GM18907 (cell line): ENCODE measurements around the gene SPATA6.
"Not testable (repeated sequence)": the region's sequence is repeated elsewhere in the genome, so short reads cannot be mapped to it uniquely, and the experiment has no call there.

ENCODE experiments used
- ATAC-seq: cut with Tn5 transposase; IDR thresholded peaks from one replicate; pipeline ENCODE4 v1.9.1; 2021; ENCODE audit warnings: mild to moderate bottlenecking, moderate library complexity; ENCODE audit not compliant: unreplicated experiment

The SPATA6 gene

DNA sequence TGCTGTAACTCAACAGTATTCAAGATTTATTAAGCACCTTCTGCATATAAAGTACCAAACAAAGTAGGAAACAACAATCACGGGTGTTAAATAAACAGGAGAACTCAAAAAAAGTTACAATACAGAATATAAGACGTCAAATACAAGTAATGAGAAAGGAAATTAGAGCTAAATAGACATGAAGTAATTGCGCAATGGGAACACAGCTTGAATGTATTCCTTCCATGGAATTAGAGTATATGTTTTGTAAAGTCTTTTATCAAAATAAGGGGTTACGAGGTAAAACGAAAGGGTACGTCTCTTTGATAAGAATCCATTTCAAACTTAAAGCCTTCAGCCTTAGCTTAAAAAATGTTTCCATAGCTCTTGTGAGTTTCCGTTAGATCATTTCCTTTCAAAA, 109.1 kb downstream of the SPATA6 start:
- ATAC-seq, result no peak

DNA sequence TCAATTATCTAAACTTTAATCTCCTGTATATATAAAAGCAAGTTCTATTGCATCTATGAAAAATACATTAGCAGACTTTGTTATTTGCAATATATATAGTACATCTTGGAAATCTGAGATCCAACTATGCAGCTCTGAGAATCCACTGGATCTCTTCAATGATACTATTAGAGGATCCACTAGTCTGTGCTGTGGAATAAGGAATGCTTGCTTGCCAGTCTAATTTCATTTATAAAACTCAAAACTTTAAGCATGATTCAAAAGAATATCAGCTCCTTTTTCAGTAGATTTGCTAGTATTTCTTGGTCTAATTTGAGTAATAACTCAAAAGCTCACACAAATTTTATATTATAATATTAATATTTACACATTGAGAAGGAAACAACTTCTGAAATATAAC, 115.1 kb downstream of the SPATA6 start:
- ATAC-seq, result no peak

DNA sequence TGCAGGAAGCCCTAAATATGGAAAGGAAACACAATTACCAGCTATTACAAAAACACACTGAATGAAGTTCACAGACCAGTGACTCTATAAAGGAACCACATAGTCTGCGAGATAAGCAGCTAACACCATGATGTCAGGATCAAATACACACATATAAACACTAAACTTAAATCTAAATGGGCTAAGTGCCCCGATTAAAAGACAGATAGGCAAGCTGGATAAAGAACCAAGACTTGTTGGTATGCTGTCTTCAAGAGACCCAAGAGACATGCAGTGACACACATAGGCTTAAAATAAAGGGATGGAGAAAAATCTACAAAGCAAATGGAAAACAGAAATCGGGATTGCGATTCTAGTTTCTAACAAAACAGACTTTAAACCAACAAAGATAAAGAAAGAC, 127.6 kb downstream of the SPATA6 start:
- ATAC-seq, result no peak

DNA sequence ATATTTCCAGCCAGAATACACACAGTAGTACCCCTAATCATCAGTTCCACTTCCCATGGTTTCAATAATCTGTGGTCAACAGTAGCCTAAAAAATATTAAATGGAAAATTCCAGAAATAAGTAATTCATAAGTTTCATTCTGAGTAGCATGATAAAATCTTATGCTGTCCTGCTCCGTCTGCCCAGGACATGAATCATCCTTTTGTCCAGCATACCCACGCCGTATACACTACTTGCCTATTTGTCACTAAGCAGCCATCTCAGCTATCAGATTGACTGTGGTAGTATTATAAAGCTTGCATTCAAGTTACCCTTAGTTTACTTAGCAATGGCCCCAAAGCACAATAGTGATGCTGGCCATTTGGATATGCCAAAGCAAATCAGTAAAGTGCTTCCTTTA, 130.8 kb downstream of the SPATA6 start:
- ATAC-seq, result no peak

DNA sequence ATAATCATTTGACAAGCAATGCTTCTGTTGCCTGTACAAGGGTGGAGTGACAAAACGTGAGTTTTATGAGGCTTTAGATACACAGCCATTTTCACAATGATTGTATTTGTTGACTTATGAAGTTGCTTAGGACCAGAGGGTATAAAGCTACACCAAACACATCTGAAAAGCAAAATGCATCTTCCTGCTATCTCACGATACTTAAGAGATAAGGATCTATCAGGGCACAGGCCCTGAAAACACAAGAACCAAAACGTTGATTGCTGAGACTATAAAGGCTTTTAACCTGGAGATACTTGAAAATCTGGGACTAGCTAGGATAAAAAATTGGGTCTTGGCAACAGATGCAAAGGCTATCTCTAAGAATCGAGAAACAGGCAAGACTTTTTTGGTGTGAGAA, 133.7 kb downstream of the SPATA6 start:
- ATAC-seq, result no peak

DNA sequence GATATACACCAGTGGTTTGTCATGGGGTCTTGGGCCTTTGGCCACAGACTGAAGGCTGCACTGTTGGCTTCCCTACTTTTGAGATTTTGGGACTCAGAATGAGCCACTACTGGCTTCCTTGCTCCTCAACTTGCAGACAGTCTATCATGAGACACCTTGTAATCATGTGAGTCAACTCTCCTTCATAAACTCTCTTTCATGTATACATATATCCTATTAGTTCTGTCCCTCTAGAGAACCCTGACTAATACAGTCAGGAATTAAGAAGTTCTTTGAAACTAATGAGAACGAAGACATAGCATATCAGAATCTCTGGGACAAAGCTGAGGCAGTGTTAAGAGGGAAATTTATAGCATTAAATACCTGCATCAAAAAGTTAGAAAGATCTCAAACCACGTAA, 138.7 kb downstream of the SPATA6 start:
- no peak for ATAC-seq

DNA sequence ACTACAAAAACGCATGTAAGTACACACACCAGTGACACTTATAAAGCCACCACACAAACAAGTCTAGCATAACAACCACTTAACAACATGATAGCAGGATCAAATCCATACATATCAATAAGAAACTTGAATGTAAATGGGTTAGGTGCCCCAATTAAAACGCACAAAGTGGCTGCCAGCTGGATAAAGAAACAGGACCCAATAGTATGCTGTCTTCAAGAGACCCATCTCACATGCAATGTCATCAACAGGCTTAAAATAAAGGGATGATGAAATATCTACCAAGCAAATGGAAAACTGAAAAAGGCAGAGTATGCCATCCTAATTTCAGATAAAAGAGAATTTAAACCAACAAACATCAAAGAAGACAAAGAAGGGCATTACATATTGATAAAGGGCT, 139.9 kb downstream of the SPATA6 start:
- ATAC-seq, result no peak

DNA sequence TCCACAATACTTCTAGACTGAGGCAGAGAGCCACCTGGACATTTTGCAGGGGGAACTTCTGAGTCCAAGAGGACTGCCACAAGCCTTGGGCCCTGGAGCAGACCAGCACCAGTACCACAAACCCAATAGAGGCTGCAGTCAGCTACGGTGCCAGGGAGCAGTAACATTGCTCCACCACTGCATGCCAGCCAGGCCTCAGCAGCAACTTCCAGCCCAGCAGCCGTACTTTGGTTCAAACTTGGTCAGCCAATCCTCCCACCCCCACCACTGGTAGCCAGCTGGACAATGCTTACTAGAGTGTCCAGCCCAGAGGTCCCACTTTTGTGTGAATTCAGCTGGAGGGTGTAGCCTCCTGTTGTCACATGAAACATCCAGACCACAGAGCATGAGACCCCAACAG, 142.1 kb downstream of the SPATA6 start:
- ATAC-seq, result no peak

DNA sequence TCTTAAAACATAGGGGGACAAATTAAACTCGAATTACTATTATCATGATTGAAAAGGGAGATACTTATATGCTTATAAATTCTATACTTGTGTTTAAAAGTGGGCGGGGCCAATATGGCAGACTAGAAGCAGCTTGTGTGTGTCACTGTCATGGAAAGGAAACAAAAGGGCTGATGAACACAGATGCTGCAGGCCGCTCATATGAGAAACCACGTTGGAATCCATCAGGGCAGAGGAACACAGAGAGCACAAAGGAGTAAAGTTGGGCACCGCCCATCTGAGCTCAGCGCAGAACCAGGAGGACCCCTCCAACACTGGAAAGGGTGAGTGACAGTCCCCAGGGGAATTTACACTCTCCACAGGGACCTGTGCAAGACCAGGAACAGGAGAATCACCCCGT, 142.5 kb downstream of the SPATA6 start:
- ATAC-seq, result no peak

DNA sequence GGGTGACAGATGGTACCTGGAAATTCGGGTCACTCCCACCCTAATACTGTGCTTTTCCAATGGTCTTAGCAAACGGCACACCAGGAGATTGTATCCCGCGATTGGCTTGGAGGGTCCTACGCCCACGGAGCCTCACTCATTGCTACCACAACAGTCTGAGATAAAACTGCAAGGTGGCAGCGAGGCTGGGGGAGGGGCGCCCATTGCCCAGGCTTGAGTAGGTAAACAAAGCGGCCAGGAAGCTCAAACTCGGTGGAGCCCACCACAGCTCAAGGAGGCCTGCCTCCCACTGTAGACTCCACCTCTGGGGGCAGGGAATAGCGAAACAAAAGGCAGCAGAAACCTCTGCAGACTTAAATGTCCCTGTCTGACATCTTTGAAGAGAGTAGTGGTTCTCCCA, 160.2 kb downstream of the SPATA6 start:
- ATAC-seq, result not testable (repeated sequence)

DNA sequence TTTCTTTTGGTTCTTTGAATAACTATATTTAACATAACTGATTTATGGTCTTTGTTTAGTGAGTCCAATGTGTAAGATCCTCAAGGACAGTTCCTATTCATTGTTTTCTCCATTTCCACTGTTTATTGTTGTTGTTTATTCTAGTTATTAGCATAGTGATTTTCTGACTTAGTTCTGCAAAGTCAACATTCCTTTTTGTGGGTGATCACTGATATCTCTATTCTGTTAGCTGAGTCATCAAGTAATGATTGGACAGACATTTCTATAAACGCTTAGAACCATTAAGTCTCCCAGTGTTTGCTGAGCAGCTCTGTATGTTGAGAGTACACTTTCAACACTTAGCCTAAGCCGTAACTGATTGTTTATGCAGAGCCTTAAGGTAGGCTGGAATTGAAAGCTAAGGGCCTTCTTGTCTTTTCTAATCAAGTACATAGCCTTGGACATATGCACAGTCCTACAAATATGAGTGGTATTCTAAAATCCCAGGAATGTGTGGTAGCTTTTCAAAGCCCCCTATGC, 162.4 kb downstream of the SPATA6 start:
- no peak for ATAC-seq

DNA sequence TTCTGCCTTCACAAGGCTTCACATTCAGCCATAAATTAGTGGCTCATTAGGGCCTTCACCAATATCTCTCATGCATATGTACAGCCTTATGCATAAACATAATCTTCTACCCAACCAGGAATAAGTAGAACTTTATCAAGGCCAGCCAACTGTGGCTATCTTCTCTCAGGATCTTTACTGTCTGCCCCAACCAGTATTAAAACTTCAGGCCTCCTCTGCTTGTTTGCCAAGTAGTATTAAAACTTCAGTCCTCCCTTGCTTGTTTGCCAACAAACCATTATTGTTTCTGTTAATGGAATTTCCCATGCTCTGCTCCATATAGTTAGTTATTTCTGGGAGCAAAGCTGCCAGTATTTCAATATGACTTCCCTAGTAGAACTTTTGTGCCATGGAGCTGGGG, 169.4 kb downstream of the SPATA6 start:
- ATAC-seq, result no peak

DNA sequence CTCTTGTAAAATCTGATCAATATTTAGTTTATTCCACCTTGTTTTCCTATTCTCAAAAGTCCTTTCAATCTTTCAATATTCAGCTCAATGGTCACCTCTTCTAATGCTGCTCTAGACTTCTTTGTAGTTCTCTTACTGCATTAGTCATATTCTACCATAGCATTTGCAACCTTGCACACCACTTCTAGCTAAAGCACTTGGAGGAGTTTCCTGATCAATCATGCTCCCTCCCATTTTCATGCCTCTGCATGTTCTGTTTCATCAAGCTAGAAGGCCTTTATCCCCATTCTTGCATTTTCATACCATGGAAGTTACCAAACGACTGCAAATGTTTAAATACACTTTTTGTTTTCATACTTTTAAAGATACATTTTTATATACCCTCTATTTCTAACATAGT, 177.3 kb downstream of the SPATA6 start:
- ATAC-seq, result no peak

DNA sequence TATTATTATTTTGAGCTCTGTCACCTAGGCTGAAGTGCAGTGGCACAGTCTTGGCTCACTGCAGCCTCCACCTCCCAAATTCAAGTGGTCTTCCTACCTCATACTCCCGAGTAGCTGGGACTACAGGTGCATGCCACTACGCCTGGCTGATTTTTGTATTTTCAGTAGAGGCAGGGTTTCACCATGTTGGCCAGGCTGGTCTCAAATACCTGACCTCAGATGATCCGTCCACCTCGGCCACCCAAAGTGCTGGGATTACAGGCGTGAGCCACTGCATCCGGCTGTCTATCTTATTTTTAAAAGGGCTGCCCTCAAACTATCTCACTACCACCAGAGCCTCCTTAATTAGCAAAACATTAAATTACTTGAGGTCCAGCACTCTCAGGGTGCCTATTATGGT, 177.9 kb downstream of the SPATA6 start:
- not testable (repeated sequence) for ATAC-seq

DNA sequence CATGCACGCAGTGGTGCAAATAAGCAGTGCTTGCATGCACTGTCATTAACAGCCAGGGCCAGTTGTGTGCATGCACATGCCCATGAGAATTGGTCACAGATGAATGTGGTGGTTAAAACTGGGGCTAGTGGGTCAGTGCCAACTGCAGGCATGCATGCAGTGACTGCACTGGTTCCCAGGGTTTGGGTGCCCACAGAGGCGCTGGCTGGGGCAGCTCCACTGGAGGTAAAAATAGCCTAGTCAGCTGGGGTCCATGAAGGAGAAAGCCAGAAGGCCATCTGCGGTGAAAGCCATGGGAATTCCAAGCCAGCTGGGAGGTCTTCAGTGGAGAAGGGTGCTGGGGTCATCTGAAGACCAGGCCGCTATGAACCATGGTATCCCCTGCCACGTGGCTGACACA, 179.3 kb downstream of the SPATA6 start:
- ATAC-seq, result no peak

DNA sequence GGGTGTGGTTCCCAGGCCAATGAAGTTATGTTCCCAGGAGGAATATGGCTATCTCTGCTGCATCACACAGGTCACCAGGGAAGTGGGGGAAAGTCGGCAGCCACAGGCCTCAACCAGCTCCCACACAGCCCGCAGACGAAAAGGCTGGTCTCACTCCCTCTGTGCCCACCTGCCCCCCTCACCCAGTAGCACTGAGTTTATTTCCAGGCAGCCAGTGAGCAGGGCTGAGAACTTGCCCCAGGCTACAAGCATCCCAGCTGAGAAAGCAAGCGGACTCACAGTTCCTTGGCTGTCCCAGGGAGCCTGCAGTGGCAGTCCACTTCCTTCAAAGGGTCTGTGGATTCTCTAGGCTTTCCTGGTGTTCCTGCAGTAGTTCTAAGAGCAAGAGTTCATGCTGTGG, 180.6 kb downstream of the SPATA6 start:
- no peak for ATAC-seq

DNA sequence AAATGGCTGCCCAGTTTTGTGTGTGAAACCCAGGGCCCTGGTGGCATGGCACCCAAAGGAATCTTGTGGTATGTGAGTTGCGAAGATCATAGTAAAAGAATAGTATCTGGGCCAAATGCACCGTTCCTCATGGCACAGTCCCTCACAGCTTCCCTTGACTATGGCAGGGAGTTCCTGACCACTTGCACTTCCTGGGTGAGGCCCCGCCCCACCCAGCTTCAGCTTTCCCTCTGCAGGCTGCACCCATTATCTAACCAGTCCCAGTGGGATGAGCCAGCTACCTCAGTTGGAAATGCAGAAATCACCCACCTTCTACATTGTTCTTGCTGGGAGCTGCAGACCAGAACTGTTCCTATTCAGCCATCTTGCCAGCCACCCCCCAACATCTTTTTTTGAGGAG, 186.5 kb downstream of the SPATA6 start:
- no peak for ATAC-seq

DNA sequence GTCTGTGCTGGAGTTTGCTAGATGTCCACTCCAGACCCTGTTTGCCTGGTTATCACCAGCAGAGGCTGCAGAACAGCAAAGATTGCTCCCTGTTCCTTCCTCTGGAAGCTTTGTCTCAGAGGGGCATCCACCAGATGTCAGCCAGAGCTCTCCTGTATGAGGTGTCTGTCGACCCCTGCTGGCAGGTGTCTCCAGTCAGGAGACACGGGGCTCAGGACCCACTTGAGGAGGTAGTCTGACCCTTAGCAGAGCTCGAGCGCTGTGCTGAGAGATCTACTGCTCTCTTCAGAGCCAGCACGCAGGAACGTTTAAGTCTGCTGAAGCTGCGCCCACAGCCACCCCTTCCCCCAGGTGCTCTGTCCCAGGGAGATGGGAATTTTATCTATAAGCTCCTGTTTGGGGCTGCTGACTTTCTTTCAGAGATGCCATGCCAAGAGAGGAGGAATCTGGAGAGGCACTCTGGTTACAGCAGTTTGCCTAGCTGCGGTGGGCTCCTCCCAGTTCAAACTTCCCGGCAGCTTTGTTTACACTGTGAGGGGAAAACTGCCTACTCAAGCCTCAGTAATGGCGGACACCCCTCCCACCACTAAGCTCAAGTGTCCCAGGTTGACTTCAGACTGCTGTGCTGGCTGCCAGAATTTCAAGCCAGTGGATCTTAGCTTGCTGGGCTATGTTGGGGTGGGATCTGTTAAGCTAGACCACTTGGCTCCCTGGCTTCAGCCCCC, 187.1 kb downstream of the SPATA6 start:
- not testable (repeated sequence) for ATAC-seq

DNA sequence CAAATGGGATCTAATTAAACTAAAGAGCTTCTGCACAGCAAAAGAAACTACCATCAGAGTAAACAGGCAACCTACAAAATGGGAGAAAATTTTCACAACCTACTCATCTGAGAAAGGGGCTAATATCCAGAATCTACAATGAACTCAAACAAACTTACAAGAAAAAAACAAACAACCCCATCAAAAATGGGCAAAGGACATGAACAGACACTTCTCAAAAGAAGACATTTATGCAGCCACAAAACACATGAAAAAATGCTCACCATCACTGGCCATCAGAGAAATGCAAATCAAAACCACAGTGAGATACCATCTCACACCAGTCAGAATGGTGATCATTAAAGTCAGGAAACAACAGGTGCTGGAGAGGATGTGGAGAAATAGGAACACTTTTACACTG, 189.7 kb downstream of the SPATA6 start:
- ATAC-seq, result not testable (repeated sequence)

DNA sequence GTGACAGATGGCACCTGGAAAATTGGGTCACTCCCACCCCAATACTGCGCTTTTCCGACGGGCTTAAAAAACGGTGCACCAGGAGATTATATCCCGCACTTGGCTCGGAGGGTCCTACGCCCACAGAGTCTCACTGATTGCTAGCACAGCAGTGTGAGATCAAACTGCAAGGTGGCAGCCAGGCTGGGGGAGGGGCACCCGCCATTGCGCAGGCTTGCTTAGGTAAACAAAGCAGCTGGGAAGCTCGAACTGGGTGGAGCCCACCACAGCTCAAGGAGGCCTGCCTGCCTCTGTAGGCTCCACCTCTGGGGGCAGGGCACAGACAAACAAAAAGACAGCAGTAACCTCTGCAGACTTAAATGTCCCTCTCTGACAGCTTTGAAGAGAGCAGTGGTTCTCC, 194.6 kb downstream of the SPATA6 start:
- not testable (repeated sequence) for ATAC-seq

DNA sequence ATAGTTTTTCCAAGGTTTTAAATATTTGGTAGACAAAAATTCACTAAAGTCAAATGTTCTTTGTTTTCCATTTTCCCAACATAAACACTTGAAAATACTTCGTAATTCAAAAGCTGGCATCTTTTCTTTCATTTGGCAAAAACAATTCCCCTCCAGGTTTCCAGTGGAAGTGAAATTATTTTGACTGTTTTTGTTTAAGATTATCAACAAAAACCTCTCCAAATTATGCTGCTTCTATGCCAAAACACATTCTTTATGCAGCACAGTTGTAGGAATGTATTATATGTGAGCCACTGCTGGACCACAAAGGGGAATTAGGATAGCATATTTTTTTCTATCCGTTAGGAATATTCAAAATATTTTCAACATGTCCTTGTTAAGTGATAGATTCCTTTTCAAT, 205.4 kb downstream of the SPATA6 start:
- no peak for ATAC-seq

DNA sequence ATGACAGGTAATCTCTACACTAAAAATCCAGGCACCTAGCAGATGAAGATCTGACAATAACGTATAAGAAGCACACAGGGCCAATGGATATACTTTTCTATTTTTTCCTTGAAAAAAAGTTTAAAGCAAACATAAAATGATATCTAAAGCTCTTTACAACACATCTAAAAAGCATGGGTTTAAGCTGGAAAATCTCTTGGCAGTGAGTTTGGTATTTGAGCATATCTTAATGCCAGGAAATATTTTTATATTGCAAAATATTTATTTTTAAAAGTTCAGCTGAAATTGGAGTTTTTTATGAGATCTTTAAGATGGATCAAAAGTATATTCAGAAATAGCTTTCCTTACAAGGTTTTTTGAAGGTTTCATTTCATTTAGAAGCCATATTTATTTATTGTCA, 209.0 kb downstream of the SPATA6 start:
- no peak for ATAC-seq

DNA sequence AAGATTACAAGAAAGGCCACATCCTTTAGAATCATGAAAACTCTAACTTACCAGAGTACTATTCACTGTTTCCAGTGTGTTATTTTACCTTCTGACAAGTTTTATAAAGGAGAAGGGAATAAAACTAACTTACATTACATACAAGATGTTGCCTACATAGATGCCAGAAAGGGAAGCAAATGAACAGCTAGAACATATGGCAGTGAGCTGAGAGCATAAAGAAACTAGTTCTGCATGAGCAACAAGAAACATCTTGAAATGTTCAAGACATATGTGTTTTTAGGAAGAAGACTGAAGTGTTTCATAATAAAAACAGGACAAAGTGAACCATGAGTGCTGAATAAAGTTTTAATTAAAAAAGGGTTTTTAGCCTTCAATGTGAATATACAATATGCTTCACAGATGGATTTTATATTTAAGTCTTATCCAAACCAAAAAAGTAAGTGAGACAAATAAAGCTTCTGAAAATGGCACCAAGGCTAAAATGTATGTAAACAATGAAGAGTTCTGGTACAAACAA, 210.1 kb downstream of the SPATA6 start:
- ATAC-seq, result no peak
